Measurements from ENCODE around the gene MGAT4A.

GRCh38 chr2:98775146-98775986 lies 44.4 kb upstream of the MGAT4A start:
- TF ChIP-seq CEBPB (IDR thresholded peaks at IDR 0.05): 0 out of 2 replicates have a peak, but pooled peaks have one; percentile 49
- TF ChIP-seq YY1 (IDR thresholded peaks at IDR 0.05; ENCODE audit: low read depth): no peak; the same call in 1 of the 2 replicates
- TF ChIP-seq CREB1 (IDR thresholded peaks at IDR 0.05; ENCODE audit: low read depth): no peak
- TF ChIP-seq MAX (IDR thresholded peaks at IDR 0.05): peak; percentile 91
- TF ChIP-seq EGR1 (IDR thresholded peaks at IDR 0.05): peak; percentile 80
- peak; percentile 96 for TF ChIP-seq TCF12 (IDR thresholded peaks at IDR 0.05; ENCODE audit: low read depth)
- TF ChIP-seq REST (IDR thresholded peaks at IDR 0.05; ENCODE audit: low read depth): no peak; the same call in 1 of the 2 replicates
- TF ChIP-seq USF1 (IDR thresholded peaks at IDR 0.05): peak; percentile 94
- peak; percentile 89; the same call in 1 of the 2 replicates for TF ChIP-seq EP300 (IDR thresholded peaks at IDR 0.05; ENCODE audit: borderline replicate concordance)
- TF ChIP-seq TAF1 (IDR thresholded peaks at IDR 0.05; ENCODE audit: low read depth): no peak
- TF ChIP-seq FOXM1 (IDR thresholded peaks at IDR 0.05; ENCODE audit: borderline replicate concordance, low read depth): peak; percentile 72; the same call in 1 of the 2 replicates
